HepG2 (cell line): ENCODE data around the gene PFKFB4. TPM values are rescaled to one million over a fixed set of nuclear protein-coding genes. Genes with fewer than 3 reads are reported as not detected.

Experiments
- ATAC-seq: fragments of 200-7000 bp; cut with Tn5 transposase; 3 replicates; pipeline ENCODE4 v1.9.1; 2020; ENCODE audit warnings: mild to moderate bottlenecking, moderate library complexity
- BruUV-seq: library from RNA; stranded (reverse); fragments of 400-500 nt; replicated peaks from 2 replicates; lab custom pipeline; 2021; lab: Mats Ljungman, UMichigan
- CTCF ChIA-PET: fragments of 300-600 bp; formaldehyde crosslinking; extraction: SDS; loops from one replicate; lab custom pipeline; 2021; ENCODE audit warnings: low total read pairs, inconsistent platforms, low intra/inter-chr PET ratio; lab: Yijun Ruan, JAX
- POLR2A ChIA-PET: fragments of 350-600 bp; sonication (Branson Sonifier 250); formaldehyde crosslinking; loops from one replicate; lab custom pipeline; 2020; ENCODE audit warnings: antibody characterized with exemption, inconsistent platforms; lab: Yijun Ruan, JAX
- DNase-seq: peaks from one replicate; pipeline ENCODE4 v3.0.0-alpha.2; 2015; ENCODE audit warnings: low spot score
- FAIRE-seq: peaks from 3 replicates; lab custom pipeline; 2011; peaks lifted over from hg19 to GRCh38; lab: Jason Lieb, UNC
- H2AFZ ChIP-seq: one replicate; pipeline ENCODE4 v1.6.1; 2011; ENCODE audit warnings: low read length, inconsistent platforms
- H3K27ac ChIP-seq: fragments of 300-600 bp; 3 replicates; pipeline ENCODE4 v1.8.0; 2011; ENCODE audit warnings: mixed run types, mild to moderate bottlenecking, mixed read lengths, low read length, inconsistent platforms; ENCODE audit not compliant: insufficient read depth; ENCODE audit errors: extremely low read length
- H3K27me3 ChIP-seq, 2 experiments: fragments of 200-600 bp in 1 of 2; 2 replicates in 1 of 2; 3 replicates in 1 of 2; pipeline versions ENCODE4 v1.6.0 to v1.8.0; 2011; ENCODE audit warnings: low read length in 2 of 2, mild to moderate bottlenecking in 2 of 2, moderate library complexity in 2 of 2, inconsistent platforms in 1 of 2; ENCODE audit not compliant: insufficient read depth in 2 of 2, control insufficient read depth in 1 of 2
- H3K36me3 ChIP-seq, 2 experiments: fragments of 200-600 bp in 1 of 2; replicated peaks in 1 of 2; 2 replicates in 1 of 2; 3 replicates in 1 of 2; pipeline versions ENCODE4 v1.5.1 to v1.8.0; 2011; ENCODE audit warnings: low read length in 2 of 2, inconsistent platforms in 1 of 2; ENCODE audit not compliant: insufficient read depth in 2 of 2, control insufficient read depth in 1 of 2
- H3K4me1 ChIP-seq: 2 replicates; pipeline ENCODE4 v1.5.1; 2012; ENCODE audit warnings: low read length, inconsistent platforms; ENCODE audit not compliant: insufficient read depth
- H3K4me2 ChIP-seq: 2 replicates; pipeline ENCODE4 v1.6.0; 2011; ENCODE audit warnings: low read depth, low read length, inconsistent platforms
- H3K4me3 ChIP-seq, 3 experiments: fragments of 200-600 bp in 1 of 3; sonication (generic), shearing (Covaris generic) in 1 of 3; replicated peaks in 1 of 3; 2 replicates each; pipeline ENCODE4 v1.5.1; 2011 to 2016; ENCODE audit warnings: low read length in 3 of 3, inconsistent platforms in 2 of 3, low read depth in 2 of 3, mild to moderate bottlenecking in 2 of 3, control low read depth in 1 of 3, mixed read lengths in 1 of 3; ENCODE audit not compliant: insufficient read depth in 1 of 3
- H3K79me2 ChIP-seq: one replicate; pipeline ENCODE4 v1.6.1; 2011; ENCODE audit warnings: low read length, inconsistent platforms; ENCODE audit not compliant: insufficient read depth
- H3K9ac ChIP-seq: 2 replicates; pipeline ENCODE4 v1.6.0; 2011; ENCODE audit warnings: mild to moderate bottlenecking, low read depth, low read length, inconsistent platforms; ENCODE audit not compliant: insufficient read depth
- H3K9me3 ChIP-seq: 2 replicates; pipeline ENCODE4 v1.5.1; 2012; ENCODE audit warnings: mild to moderate bottlenecking, low read length
- H4K20me1 ChIP-seq: 2 replicates; pipeline ENCODE4 v1.6.0; 2011; ENCODE audit warnings: inconsistent platforms, mild to moderate bottlenecking, low read length, moderate library complexity; ENCODE audit not compliant: insufficient read depth
- GABPB1 ChIP-seq: IDR thresholded peaks from 2 replicates; pipeline ENCODE4 v1.6.1; 2016; ENCODE audit warnings: mild to moderate bottlenecking, missing genetic modification reagents, moderate library complexity, missing compliant biosample characterization
- GATAD1 ChIP-seq: IDR thresholded peaks from 2 replicates; pipeline ENCODE4 v1.6.1; 2016; ENCODE audit warnings: missing genetic modification reagents, missing compliant biosample characterization
- HNF4G ChIP-seq, 2 experiments: sonication (generic) in 1 of 2; formaldehyde crosslinking in 1 of 2; IDR thresholded peaks; 2 replicates each; pipeline versions ENCODE4 v1.4.0 to v1.6.1; 2011 to 2020; ENCODE audit warnings: borderline replicate concordance in 2 of 2, low read depth in 2 of 2, mild to moderate bottlenecking in 2 of 2, low read length in 1 of 2, missing genetic modification reagents in 1 of 2, moderate library complexity in 1 of 2
- JUNB ChIP-seq: sonication (generic); formaldehyde crosslinking; IDR thresholded peaks from 2 replicates; pipeline ENCODE4 v1.8.0; 2022; ENCODE audit warnings: missing genetic modification reagents, mild to moderate bottlenecking, borderline replicate concordance
- KAT8 ChIP-seq: IDR thresholded peaks from 2 replicates; pipeline ENCODE4 v1.6.1; 2016; ENCODE audit warnings: missing genetic modification reagents, missing compliant biosample characterization
- POLR2AphosphoS5 ChIP-seq: IDR thresholded peaks from 2 replicates; pipeline ENCODE4 v1.6.1; 2012; ENCODE audit warnings: low read depth, low read length
- RFXANK ChIP-seq: IDR thresholded peaks from 2 replicates; pipeline ENCODE4 v1.6.1; 2016
- RFXAP ChIP-seq: sonication (generic); formaldehyde crosslinking; IDR thresholded peaks from 2 replicates; pipeline ENCODE4 v1.4.0; 2020; ENCODE audit warnings: missing genetic modification reagents, borderline replicate concordance
- SKI ChIP-seq: fragments of 450-650 bp; IDR thresholded peaks from one replicate; pipeline ENCODE4 v1.6.1; 2018; ENCODE audit warnings: mild to moderate bottlenecking; ENCODE audit not compliant: partially characterized antibody
- ZBTB21 ChIP-seq: sonication (generic); formaldehyde crosslinking; IDR thresholded peaks from 2 replicates; pipeline ENCODE4 v1.4.0; 2020; ENCODE audit warnings: missing genetic modification reagents
- ZC3H4 ChIP-seq: sonication (generic); formaldehyde crosslinking; IDR thresholded peaks from 2 replicates; pipeline ENCODE4 v1.4.0; 2020; ENCODE audit warnings: missing genetic modification reagents, borderline replicate concordance
- ZNF251 ChIP-seq: sonication (generic); formaldehyde crosslinking; IDR thresholded peaks from 2 replicates; pipeline ENCODE4 v1.9.0; 2021; ENCODE audit warnings: mild to moderate bottlenecking, missing genetic modification reagents
- ZNF567 ChIP-seq: sonication (generic); formaldehyde crosslinking; IDR thresholded peaks from 2 replicates; pipeline ENCODE4 v1.8.1; 2023; ENCODE audit warnings: mild to moderate bottlenecking, missing genetic modification reagents, borderline replicate concordance
- ZNF589 ChIP-seq: sonication (generic); formaldehyde crosslinking; conservative IDR thresholded peaks from 2 replicates; pipeline ENCODE4 v1.8.0; 2022; ENCODE audit warnings: mild to moderate bottlenecking, moderate library complexity, missing genetic modification reagents
- ZNF775 ChIP-seq: sonication (generic); formaldehyde crosslinking; IDR thresholded peaks from 2 replicates; pipeline ENCODE4 v1.4.0; 2020; ENCODE audit warnings: missing genetic modification reagents, mild to moderate bottlenecking, moderate library complexity, borderline replicate concordance
- ZNF788 ChIP-seq: sonication (generic); formaldehyde crosslinking; IDR thresholded peaks from 2 replicates; pipeline ENCODE4 v1.5.0; 2020; ENCODE audit warnings: mild to moderate bottlenecking, missing genetic modification reagents, borderline replicate concordance
- ZNF841 ChIP-seq: sonication (generic); formaldehyde crosslinking; IDR thresholded peaks from 2 replicates; pipeline ENCODE4 v1.8.1; 2023; ENCODE audit warnings: missing genetic modification reagents, borderline replicate concordance
- WGBS: methylation state at CpG from one replicate; pipeline ENCODE4 v1.1.6; 2017; ENCODE audit warnings: low lambda C conversion rate; 5-methylcytosine and 5-hydroxymethylcytosine counted together
- in situ Hi-C: cut with HindIII; loops from 2 replicates; pipeline ENCODE4 v1.10.0; 2017; ENCODE audit warnings: low pct_unique_long_range_greater_than_20kb; ENCODE audit not compliant: extremely low pct_ligation_motif_present
- intact Hi-C: fragments of 100-400 bp; cut with micrococcal nuclease; formaldehyde crosslinking; loops from one replicate; pipeline ENCODE4 v1.10.0; 2022; ENCODE audit not compliant: unreplicated experiment
- polyA plus RNA-seq, 8 experiments: library from polyadenylated mRNA; depleted of rRNA in 3 of 8; stranded (reverse) in 7 of 8; unstranded in 1 of 8; fragments of >200 nt; fragmentation: Illumina TruSeq in 4 of 8; extraction: Trizol in 4 of 8; gene quantifications; 2 replicates each; pipeline versions ENCODE4 v1.2.1 to v1.2.3, GENCODE V29; 2011 to 2016; ENCODE audit warnings: low read depth in 4 of 8, missing spikeins in 1 of 8, mixed read lengths in 1 of 8; ENCODE audit not compliant: insufficient read depth in 1 of 8
- total RNA-seq, 5 experiments: library from RNA; depleted of rRNA; stranded (reverse); fragments of >200 nt; fragmentation: Illumina TruSeq; extraction: Trizol; gene quantifications; 2 replicates each; pipeline ENCODE4 v1.2.3, GENCODE V29; 2016; ENCODE audit warnings: low read depth in 1 of 5

Gene PFKFB4
- total and polyA plus RNA-seq, 2 of the 13 experiments (the other 11 are each of a cell fraction or from before 2014, with no cell fraction given), result 7.1 to 103 TPM

- no peak for TF ChIP-seq ZNF251
- TF ChIP-seq HNF4G (IDR thresholded peaks at IDR 0.05; ENCODE audit: borderline replicate concordance, low read depth, low read length), result no peak
- TF ChIP-seq HNF4G (CRISPR knock-in tag; IDR thresholded peaks at IDR 0.05; ENCODE audit: borderline replicate concordance, low read depth), result no peak
- TF ChIP-seq ZNF841, result no peak
- TF ChIP-seq ZNF788 (CRISPR knock-in tag), result no peak
- TF ChIP-seq, all 625 proteins: peak for 0
Observed at GRCh38 chr3:48500656-48501055, 55.9 kb downstream of the PFKFB4 start (continued).

- DNase-seq (no peak), ATAC-seq (no peak), FAIRE-seq (no peak)
- Histone ChIP-seq H3K79me2 (no peaks in the 10 kb centered on the region), H3K36me3 (no peaks in the 10 kb centered on the region), H3K27me3 (no peaks in the 10 kb centered on the region), H3K4me1 (no peaks in the 10 kb centered on the region), H2AFZ (no peak overlapping the region), H3K9me3 (peaks cover under 1% of the 10 kb centered on the region; the same call in 1 of the 2 replicates), H3K27ac (no peak overlapping the region), H3K9ac (no peak overlapping the region), H4K20me1 (no peaks in the 10 kb centered on the region), H3K4me3 (no peak overlapping the region), H3K4me2 (no peak overlapping the region)
- intact Hi-C loops (no loop called here), in situ Hi-C loops (no loop called here)
- whole genome bisulfite sequencing, result 98% methylated on average over 3 of the region's 3 CpGs
- BruUV-seq, result no TSS peak
- CTCF ChIA-PET, result no interaction called here
- TF ChIP-seq ZNF775 (no peak), ZBTB21 (CRISPR knock-in tag) (no peak), GABPB1 (no peak), ZNF567 (CRISPR knock-in tag) (no peak), ZC3H4 (CRISPR knock-in tag) (no peak), POLR2AphosphoS5 (no peak), GATAD1 (CRISPR knock-in tag) (no peak), RFXAP (CRISPR knock-in tag) (no peak), SKI (no peak), ZNF589 (no peak), JUNB (CRISPR knock-in tag) (no peak), RFXANK (CRISPR knock-in tag) (no peak), KAT8 (CRISPR knock-in tag) (no peak)
- POLR2A ChIA-PET, result interaction anchor here (1.1 kb wide), 1 partner anchor 20 kb away, joined by 3 read pairs; no protein-coding TSS in a partner anchor
Observed at GRCh38 chr3:48493203-48493501, 63.5 kb downstream of the PFKFB4 start.
